HFF-Myc (cell line): ENCODE data around the gene ZNF214.
"Not testable (repeated sequence)": the region's sequence is repeated elsewhere in the genome, so short reads cannot be mapped to it uniquely, and the experiment has no call there.

ENCODE experiments used
- DNase-seq: peaks from one replicate; pipeline ENCODE4 v3.0.0-alpha.2; 2011; ENCODE audit warnings: low read depth; ENCODE audit errors: extremely low read depth
- H3K4me3 ChIP-seq: replicated peaks from 2 replicates; pipeline ENCODE4 v1.5.1; 2011; ENCODE audit warnings: low read depth, mild to moderate bottlenecking, control low read depth, low read length
- CTCF ChIP-seq: IDR thresholded peaks from 2 replicates; pipeline ENCODE4 v1.5.1; 2012; ENCODE audit warnings: mild to moderate bottlenecking, low read depth, low read length, control low read depth; ENCODE audit errors: missing control alignments

Gene ZNF214

GRCh38 chr11:6992026-6992425 is 28.1 kb downstream of the ZNF214 start:
- DNase-seq: no peak
- TF ChIP-seq CTCF: no peak
- no peak overlapping the region for H3K4me3 ChIP-seq

GRCh38 chr11:6991227-6991626 is 28.9 kb downstream of the ZNF214 start:
- no peak overlapping the region for H3K4me3 ChIP-seq
- no peak for TF ChIP-seq CTCF
- DNase-seq: no peak

DNA sequence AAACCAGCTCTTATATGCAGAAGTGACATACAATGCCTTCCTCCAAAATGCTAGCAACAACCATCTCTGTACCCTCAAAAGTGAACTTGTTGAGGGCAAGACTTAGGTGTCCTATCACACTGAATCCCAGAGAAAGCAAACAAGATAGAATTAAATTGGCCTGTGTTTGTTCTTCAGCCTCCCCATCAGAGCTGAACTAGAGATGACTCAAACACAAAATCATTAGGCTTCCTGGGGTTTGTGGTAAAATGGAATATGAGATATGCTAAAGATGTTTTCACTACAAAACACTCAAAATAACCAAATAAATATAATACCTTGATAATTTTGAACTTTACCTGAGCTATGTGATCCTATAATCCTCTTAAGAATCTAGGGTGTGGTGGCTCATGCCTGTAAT is 31.6 kb downstream of the ZNF214 start:
- TF ChIP-seq CTCF: no peak
- no peak for DNase-seq
- no peak overlapping the region for H3K4me3 ChIP-seq

DNA sequence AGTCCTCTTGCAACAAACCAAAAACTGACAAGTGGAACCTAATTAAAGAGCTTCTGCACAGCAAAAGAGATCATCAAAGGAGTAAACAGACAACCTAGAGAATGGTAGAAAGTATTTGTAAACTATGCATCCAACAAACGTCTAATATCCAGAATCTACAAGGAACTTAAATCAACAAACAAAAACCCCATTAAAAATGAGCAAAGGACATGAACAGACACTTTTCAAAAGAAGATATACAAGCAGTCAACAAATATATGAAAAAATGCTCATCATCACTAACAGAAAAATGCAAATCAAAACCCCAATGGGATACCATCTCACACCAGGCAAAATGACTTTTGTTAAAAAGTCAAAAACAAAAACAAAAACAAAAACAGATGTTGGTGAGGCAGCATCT is 33.7 kb downstream of the ZNF214 start:
- H3K4me3 ChIP-seq: no peak overlapping the region
- DNase-seq: no peak
- no peak for TF ChIP-seq CTCF

DNA sequence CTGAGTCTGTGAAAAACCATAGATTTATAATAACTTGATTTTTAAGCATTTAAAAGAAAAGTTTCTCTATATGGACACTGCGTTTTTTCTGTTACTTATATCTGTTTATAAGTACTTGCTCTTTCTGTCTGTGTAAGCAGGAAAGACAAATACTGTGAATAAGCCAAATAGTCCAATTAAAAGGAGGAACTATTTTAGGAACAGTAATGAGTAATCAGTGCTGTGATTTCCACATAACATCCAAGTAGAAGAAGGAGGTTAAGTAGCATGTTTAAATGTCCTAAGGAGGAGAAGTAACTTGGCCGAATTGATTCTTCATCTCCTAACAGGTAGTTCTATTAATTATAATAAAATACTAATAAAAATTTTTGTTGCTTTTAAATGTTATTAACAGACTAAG is 40.8 kb downstream of the ZNF214 start:
- TF ChIP-seq CTCF: no peak
- DNase-seq: no peak
- H3K4me3 ChIP-seq: no peak overlapping the region

DNA sequence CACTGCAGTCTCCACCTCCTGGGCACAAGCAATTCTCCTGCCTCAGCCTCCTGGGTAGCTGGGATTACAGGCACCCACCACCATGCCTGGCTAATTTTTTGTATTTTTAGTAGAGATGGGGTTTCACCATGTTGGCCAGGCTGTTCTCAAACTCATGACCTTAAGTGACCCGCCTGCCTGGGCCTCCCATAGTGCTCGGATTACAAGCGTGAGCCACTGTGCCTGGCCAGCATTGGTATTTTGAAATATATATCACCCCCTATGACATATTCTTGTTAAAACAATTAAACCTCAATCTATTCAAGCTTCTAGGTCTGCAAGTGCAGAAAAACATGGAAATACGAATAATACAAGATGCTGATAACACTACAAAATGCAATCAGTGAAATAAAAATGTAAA is 50.3 kb downstream of the ZNF214 start:
- DNase-seq, H3K4me3 ChIP-seq: not testable (repeated sequence)

DNA sequence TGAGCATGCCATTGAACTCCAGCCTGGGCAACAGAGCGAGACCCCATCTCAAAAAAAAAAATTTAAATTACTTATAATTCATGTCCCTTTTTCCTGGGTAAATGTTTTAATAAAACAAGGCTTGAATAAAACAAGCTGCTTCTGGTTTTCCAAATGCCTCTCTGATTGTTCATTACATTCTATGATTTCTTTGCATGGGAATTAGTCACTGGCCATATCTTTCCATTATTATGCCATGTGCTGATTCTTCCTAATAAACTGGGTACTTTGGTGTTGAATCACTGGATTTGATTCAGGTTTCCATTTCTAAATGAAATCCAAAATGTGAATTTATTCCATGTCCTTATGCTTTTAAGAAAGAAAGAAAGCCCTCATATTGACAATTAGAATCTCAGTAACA is 51.3 kb downstream of the ZNF214 start:
- DNase-seq: no peak
- TF ChIP-seq CTCF: no peak
- no peak overlapping the region for H3K4me3 ChIP-seq
